AG08396 (cell line): ENCODE data around the gene FGG.

Source experiments
- DNase-seq: peaks from one replicate; pipeline ENCODE4 v3.0.0; 2012; ENCODE audit warnings: low spot score, mixed read lengths

Gene FGG

GRCh38 chr4:154586296-154587033 lies 26.0 kb downstream of the FGG start:
- no peak for DNase-seq

DNA sequence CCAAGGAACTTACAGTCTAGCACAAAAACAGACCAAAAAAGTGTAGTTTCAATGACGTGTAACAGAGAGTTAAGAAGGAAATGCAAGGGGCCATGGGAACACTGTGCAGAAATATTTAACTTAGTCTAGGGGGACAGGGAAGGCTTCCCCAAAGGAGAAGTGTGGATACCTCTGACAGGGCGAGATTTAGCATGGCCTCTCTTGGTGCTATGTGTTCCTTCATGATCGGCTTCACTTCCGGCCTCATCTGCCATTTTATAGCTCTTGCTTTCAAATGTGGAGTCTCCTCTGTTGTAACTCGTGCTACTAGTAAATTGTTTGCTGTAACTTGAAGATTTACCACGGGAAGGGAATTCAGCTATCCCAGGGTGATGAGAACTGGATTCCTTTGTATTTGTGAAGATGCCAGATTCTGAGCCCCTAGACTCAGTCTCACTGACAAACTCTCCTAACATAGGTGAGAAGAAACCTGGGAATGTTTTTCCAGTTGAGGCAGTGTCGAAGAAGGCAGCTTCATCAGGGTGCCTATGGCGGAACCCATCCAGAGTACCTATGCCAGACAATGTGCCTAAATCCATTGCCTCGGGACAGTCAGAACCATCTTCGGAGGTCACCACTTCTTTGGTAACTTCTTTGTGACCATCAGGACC lies 27.0 kb downstream of the FGG start:
- no peak for DNase-seq

GRCh38 chr4:154584259-154584658 lies 28.2 kb downstream of the FGG start:
- no peak for DNase-seq

DNA sequence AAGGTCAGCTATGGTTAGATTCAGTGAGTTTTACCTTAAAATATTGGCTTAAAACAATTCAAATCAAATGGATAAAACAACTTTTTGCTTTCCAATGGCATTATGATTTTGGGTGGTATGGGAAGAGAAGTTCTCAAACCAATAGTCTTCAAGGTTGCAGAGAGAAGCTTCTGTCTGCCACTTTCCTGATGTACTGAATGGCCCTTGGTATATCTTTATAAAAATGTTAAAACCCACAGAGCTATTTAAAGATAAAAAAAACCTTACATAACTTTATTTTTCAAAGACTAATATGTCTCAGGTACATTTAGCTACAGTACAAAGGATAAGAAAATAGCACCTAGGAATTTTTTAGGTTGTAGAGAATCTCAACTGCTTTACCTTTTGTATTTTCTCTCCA lies 28.8 kb downstream of the FGG start:
- no peak for DNase-seq

- DNase-seq: no peak
Observed at GRCh38 chr4:154583230-154583629, 29.2 kb downstream of the FGG start.

GRCh38 chr4:154582723-154583122 lies 29.7 kb downstream of the FGG start:
- no peak for DNase-seq

GRCh38 chr4:154579927-154580326 lies 32.5 kb downstream of the FGG start:
- no peak for DNase-seq

- no peak for DNase-seq
Observed at GRCh38 chr4:154578919-154579318, 33.5 kb downstream of the FGG start.

GRCh38 chr4:154577324-154577723 lies 35.1 kb downstream of the FGG start:
- DNase-seq: no peak

GRCh38 chr4:154574311-154574710 lies 38.1 kb downstream of the FGG start:
- DNase-seq: no peak

DNA sequence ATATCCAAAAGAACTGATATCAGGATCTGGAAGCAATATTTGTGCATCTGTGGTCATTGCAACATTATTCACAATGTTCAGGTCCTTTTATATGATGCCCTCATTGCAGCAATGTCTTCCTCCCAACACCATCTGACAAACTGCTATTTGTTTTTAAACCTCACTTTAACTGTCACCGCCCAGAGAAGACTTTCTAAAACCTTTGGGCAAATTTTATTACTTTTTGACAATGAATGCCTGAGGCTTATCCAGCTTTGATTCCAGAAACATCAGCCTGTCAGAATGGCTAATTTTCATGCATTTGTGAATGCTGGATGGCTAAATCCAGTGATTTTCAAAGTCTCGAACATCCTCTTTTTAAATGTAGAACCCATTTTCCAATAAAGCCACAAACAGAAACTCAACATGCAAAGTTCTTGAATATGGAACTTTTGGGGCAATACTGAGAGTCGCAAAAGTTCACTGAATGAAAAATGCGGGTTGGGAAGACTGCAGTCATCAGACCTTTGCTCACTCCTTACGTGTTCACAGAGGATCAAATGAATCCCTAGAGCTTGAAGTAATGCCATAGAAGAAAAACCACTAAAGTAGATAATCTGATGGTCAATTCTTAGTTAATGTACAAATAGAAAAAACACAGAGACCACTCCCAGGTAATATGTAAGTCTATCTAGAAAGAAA lies 39.1 kb downstream of the FGG start:
- DNase-seq: no peak

- DNase-seq: no peak
Observed at GRCh38 chr4:154569584-154569983, 42.9 kb downstream of the FGG start.

GRCh38 chr4:154569028-154569427 lies 43.4 kb downstream of the FGG start:
- DNase-seq: no peak

DNA sequence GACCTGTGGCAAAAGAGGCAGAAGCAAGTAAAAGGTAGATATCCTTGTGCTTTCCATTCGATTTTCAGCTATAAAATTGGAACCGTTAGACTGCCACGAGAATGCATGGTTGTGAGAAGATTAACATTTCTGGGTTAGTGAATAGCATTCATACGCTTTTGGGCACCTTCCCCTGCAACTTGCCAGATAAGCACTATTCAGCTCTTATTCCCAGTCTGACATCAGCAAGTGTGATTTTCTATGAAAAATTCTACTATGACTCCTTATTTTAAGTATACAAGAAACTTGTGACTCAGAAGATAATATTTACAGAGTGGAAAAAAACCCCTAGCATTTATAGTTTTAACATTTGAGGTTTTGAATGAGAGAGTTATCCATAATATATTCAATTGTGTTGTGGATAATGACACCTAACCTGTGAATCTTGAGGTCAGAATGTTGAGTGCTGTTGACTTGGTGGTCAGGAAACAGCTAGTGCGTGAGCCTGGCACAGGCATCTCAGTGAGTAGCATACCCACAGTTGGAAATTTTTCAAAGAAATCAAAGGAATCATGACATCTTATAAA lies 45.7 kb downstream of the FGG start:
- DNase-seq: no peak

DNA sequence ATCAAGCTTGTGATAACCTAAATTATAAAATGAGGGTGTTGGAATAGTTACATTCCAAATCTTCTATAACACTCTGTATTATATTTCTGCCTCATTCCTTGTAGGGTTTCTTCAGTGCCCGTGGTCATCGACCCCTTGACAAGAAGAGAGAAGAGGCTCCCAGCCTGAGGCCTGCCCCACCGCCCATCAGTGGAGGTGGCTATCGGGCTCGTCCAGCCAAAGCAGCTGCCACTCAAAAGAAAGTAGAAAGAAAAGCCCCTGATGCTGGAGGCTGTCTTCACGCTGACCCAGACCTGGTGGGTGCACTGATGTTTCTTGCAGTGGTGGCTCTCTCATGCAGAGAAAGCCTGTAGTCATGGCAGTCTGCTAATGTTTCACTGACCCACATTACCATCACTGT lies 46.8 kb downstream of the FGG start:
- no peak for DNase-seq

DNA sequence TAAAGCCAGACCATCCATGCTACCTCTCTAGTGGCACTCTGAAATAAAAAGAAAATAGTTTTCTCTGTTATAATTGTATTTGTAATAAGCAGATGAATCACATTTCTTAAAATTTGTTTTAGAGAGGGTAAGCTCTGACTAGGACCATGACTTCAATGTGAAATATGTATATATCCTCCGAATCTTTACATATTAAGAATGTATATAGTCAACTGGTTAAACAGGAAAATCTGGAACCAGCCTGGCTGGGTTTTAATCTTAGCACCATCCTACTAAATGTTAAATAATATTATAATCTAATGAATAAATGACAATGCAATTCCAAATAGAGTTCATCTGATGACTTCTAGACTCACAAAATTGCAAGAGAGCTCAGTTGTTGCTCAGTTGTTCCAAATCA lies 48.1 kb downstream of the FGG start:
- DNase-seq: no peak

- no peak for DNase-seq
Observed at GRCh38 chr4:154562697-154563254, 49.7 kb downstream of the FGG start, which contains the start of gene FGB. Gene FGB (plus strand): TSS chr4:154563011. CDS start chr4:154563019, 8 bp downstream.

GRCh38 chr4:154560824-154561231 lies 51.6 kb downstream of the FGG start:
- DNase-seq: no peak

- DNase-seq: no peak
Observed at GRCh38 chr4:154560419-154560801, 52.0 kb downstream of the FGG start.

DNA sequence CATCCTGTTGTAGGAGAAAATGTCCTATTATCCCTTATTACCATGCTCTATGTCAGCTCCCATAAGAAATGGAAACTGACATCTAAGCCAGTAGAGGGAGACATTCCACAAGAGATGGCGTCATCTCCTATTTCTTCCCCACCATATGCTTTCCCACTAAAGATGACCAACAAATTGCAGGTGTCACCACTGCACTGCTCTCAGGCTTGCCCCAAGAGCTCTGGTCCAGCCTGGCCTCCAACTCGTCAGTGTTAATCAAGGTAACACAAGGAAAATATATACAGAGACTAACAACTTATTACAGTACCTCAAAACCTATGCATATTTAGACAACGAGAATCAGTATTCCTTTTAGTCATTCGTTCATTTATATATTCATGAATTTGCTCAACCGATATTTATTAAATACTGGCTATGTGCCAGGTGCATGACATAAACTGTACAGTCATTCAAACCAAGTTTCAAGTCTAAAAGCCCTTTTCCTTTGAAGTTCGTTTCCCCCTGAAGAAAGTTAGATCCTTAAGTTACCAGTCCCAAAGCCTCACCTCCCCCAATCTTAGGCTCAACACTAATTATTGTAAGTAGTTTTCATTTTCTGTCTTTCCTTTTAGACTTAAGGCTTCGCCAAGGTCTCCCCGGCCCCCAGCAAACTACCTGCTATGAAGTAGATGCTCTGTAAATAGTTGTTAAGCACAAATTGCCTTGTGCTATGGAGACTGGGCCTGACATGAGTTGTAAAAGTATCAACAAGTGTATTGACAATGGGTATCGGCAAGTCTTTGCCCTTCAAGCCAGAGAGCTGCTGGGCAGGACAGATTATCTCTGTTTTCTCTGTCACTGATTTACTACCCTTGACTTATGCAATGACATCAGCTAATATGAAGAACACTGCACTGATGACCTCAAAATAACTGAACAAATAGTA lies 52.7 kb downstream of the FGG start:
- DNase-seq: peak; percentile 24

GRCh38 chr4:154559141-154559493 lies 53.3 kb downstream of the FGG start:
- DNase-seq: no peak
